Measurements from ENCODE around the gene ZBTB25.

- TF ChIP-seq CTCF (IDR thresholded peaks at IDR 0.05) (no peak), POLR2A (IDR thresholded peaks at IDR 0.05) (no peak), EP300 (IDR thresholded peaks at IDR 0.05) (no peak)
Measured at GRCh38 chr14:64515053-64515452, 11.4 kb upstream of the ZBTB25 start.

All from tibial nerve (tissue), 4 donors.